ENCODE measurements around the gene NDST1. TPM values are rescaled to one million over a fixed set of nuclear protein-coding genes. Genes with fewer than 3 reads are reported as not detected.

Gene NDST1
- total RNA-seq, 1 donor from 2014 or later, result 54.3 TPM

DNA sequence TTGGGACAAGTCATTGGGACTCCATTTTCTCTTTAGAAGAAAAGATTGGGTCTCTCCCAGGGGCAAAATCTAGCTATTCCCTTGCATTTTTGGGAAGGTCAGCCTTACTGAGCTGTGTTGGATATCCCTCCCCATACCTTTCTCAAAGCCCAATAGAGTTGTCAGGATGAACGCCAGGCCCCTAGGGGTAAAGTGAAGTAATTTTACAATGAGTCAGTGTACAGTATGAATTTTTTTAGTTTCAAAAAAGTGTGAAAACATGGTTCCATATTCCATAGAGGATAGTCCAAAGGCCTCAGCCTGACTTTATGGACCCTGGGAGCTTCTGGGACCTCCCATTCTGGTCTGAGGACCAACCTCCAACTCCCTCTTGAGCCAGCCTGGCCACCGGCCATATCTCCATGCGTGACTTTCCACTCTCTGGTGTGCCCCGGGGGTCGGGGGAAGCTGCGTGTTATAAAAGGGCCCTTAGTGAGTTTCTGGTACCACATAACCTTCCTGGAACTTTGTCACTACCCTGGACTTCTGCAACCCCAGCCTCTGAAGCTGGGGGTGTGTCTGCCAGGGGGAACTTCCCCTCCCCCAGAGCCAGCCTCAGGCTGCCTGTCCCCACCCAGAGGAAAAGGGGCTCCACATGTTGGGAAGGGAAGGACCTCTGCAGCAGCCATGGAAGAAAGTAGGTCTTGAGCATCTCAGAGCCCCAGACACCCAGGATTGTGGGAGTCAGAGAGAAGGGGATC, 80.1 kb downstream of the NDST1 start:
- no peak for DNase-seq (ENCODE audit: low spot score)

DNA sequence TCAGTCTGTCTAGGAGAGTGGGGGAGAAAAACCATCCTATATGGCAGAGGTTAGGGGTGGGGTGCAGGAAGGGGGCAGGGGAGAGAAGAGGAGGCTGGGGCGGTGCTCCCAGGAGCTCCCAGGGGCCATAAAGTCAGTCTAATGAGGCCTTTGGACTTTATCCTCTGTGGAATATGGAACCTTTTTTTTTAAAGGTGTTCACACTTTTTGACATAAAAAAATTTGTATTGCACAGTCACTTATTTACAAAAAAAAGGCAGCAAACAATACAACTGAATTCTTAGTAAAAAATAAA, 80.6 kb downstream of the NDST1 start:
- no peak for DNase-seq (ENCODE audit: low spot score)

- DNase-seq (ENCODE audit: low spot score), result peak; percentile 81
Observed at GRCh38 chr5:150589862-150590601, 82.1 kb downstream of the NDST1 start.

DNA sequence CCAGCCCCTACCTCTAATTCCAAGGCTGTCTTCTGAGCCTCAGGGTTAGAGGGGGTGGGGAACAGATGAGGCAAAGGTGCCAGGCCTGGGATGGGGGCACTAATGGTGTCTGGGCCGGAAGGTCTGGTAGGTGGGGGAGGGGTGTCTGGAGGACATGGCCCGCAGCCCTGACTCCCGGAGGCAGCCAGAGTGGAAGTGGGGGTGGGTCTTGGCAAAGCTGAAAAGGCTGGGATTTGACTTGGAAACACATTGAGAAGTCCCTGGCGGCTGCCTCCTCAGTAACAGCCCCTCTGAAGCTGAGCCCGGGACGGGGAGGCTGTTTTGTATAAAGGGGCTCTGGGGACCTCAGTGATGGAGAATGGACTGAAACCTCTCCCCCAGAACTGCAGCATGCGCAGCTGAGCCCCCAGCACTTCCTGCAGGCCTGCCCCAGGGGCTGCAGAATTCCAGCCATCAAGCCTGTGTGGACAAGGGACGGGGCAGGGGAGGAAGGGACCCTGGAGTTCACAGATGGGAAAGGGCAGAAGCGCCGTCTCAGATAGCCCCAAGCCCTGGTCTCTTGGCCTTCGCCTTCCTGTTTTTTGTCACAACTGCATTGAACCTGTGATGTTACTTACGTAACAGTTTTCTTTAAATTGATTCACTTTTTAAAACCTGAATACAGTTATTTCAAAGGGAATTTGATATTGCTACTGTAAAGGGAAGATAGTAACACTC, 83.2 kb downstream of the NDST1 start:
- no peak for DNase-seq (ENCODE audit: low spot score)

DNA sequence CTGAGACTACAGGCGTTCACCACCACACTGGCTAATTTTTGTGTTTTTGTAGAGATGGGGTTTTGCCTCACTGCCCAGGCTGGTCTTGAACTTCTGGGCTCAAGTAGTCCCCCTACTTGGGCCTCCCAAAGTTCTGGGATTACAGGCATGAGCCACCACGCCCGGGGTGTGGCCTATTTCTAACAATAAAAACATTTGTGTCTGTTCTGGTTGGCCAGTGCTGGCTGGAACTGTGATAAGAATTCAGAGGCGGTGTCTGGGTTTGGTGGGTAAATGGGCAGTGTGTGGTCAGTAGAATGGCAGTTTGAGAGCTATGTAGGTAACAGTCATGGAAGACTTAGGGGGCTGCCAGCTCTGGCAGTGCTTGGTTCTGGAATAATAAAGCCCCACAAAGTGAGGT, 85.7 kb downstream of the NDST1 start:
- no peak for DNase-seq (ENCODE audit: low spot score)

GRCh38 chr5:150593996-150594395, 86.1 kb downstream of the NDST1 start:
- no peak for DNase-seq (ENCODE audit: low spot score)

DNA sequence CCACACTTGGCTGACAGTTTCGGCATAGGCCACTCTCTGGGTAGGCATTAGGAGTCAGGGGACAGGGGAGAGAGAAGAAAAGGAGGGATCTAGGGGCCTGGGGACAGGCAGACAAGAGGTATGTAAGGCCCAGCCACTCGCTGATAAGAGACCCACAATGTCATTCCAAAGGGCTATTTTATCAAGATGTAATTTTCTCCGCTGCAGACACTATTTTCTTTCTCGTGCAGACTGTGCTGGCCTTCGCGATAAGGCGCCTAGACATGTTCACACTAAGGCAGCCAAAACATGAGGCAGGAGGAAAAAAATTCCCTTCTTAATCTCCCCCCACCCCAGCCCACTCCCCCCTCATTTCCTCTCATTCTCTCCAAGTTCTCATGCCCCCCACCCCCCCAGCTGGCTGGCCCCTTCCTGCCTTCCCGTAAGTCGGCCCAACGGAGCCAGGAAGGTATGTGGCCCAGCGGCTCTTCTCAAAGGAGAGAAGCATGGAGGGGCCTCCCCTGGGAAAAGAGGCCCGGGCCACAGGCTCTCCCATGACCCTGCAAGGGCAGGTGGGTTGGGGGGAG, 87.6 kb downstream of the NDST1 start:
- DNase-seq (ENCODE audit: low spot score), result no peak

DNA sequence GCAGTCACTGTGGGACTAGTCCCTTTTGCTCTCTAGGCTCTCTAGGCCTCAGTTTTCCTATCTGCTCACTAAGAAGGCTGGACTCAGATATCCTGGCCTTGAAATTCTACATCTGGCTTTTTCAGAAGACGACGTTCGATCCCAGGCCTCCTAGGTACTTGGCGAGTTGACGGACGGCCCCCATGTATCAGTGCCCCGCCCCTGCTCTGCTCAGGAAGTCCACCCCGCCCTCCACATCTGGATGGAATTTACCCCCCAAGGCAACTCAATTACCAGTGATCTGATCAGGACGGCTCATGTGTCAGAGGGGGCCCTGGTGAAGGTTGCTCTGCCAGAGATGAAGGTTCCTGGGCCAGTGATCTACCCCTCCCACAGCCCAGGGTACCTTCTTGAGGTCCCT, 88.4 kb downstream of the NDST1 start:
- DNase-seq (ENCODE audit: low spot score), result no peak

GRCh38 chr5:150596826-150597225, 88.9 kb downstream of the NDST1 start:
- no peak for DNase-seq (ENCODE audit: low spot score)

DNA sequence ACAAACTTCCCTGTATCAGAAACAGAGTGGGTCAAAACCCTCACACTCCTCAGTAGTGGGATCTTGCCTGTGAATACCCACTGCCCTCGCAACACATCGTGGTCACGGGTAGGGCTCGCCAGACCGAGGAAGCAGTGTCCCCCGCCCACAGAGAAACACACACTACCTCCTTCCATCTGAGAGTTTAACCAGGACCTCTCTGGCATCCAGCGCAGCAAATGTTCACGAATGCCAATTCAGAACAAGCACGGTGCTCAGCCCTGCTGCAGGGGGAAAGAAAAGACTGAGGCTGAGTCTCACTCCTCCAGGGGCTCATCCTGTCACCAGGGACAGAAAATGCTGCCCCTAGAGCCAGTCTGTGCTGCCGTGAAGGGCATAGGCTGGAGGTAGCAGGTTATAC, 90.1 kb downstream of the NDST1 start:
- DNase-seq (ENCODE audit: low spot score), result no peak

GRCh38 chr5:150598821-150599273, 90.9 kb downstream of the NDST1 start:
- peak; percentile 74 for DNase-seq (ENCODE audit: low spot score)

DNA sequence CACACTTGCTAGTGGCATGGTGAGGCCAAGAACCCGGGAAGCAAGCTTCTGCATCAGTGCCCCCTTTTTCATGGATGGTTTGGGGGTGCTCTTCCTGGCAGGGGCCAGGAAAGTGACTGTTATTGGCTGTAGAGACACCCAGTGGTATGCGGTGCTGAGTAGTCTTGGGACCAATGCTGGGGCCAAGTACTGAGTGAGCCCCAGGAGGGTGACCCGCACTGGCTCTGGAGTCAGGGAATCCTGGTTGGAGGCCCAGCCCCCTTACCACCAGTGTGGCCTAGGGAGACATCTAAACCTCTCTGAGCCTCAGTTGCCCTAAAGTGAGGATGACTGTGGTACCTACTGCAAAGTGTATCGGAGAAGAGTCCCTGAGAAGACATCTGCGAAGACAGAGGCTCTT, 91.3 kb downstream of the NDST1 start:
- no peak for DNase-seq (ENCODE audit: low spot score)

DNA sequence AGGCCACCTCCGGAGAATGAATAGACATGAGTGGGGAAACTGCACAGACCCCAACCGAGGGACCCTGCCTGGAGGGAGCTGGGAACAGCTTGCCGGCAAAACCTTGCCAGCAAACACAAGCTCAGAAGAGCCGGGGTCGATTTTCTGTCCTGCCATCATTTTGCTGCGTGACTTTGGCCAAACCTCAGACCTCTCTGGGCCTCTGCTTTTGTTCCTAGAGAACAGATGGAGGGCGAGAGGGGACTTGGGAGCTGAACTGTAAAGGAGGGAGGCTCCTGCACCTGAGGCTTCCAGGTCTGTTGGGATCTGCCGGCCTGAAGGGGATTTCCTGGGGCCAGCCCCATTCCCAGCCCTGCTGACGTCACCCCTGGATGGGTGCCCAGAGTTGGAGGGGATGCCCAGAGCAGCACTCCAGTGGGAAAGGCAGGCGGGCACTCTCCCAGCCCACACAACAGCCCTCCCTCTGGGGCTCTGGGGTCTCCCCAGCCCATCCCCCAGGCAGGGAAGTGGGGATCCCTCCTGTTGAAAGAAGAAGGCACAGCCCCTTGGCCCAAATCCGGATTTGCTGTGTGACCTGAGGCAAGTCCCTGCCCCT, 92.1 kb downstream of the NDST1 start:
- DNase-seq (ENCODE audit: low spot score), result peak; percentile 86

- no peak for DNase-seq (ENCODE audit: low spot score)
Observed at GRCh38 chr5:150600616-150601490, 92.9 kb downstream of the NDST1 start.

DNA sequence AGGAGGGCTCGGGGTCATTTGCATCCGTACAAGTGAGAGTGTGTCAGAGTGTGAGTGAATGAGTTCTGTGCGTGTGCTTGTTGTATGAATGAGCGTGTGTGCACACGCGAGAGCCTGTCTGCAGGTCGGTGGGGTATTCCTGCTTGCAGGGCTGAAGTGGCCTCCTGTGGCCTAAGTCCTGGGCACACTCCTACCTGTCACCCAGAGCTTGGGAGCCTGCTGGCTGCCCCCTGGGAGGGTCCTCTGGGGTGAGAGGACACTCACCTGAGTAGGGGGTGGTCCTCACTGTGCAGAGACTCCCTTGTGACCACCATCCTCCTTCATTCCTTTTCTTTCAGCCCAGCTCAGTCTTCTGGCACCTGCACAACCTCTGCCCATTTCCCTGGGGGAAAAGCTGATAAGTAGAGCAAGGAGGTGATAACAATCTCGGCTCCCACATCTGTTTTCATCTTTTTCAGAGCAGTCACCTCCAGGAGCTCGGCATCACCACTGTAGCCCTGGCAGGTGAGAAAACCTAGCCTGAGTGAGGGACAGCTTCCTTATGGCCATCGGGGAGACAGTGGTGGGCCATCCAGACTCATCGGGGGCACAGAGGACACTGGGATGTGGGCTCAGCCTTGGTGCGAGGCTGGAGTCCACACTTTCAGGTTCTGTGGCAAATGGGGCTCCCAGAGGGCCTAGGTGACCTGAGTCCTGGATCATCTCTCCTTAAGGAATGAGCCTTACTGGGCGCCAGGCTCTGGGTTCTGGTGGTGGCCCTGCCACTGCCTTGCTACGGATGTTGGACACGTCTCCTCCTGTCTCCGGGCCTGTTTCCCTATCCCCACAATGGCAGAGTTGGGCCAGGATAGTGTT, 93.8 kb downstream of the NDST1 start:
- no peak for DNase-seq (ENCODE audit: low spot score)

DNA sequence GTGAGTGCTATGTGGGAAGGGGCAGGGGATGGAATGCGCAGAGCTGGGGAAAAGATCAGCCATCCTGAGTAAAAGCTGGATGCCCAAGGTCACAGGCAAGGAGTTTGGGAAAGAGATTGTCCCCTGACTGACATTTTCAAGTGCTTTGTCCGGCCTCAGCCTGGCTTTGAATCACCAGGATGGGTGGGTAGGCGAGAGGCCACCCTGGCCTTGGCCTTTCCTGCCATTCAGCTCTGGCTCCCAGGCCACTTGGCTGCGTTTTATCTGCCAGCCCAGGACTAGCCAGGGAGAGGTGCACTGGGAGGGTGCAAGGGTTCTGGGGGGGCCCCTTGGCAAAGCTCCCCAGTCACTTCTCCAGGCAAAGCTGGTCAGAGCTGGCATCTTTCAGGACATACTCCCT, 95.1 kb downstream of the NDST1 start:
- DNase-seq (ENCODE audit: low spot score), result no peak

DNA sequence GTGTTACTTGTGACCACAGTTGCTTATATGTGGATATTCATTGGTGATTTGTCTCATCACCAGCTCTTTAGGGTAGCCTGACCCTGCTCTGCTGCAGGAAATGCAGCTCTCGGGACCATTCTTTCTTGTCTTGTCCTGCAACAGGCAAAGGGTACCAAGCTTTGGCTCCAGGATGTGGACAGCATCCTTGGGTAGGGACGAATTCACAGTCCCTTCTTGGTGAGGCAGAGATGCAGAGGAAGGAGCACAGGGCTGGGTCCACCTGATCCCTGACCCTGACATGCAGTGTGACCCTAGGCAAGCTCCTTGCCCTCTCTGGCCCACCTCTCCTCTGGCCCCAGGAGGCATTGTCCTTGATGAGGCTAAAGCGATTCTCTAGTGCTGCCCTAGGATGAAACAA, 95.6 kb downstream of the NDST1 start:
- no peak for DNase-seq (ENCODE audit: low spot score)

GRCh38 chr5:150604010-150604409, 96.1 kb downstream of the NDST1 start:
- no peak for DNase-seq (ENCODE audit: low spot score)

DNA sequence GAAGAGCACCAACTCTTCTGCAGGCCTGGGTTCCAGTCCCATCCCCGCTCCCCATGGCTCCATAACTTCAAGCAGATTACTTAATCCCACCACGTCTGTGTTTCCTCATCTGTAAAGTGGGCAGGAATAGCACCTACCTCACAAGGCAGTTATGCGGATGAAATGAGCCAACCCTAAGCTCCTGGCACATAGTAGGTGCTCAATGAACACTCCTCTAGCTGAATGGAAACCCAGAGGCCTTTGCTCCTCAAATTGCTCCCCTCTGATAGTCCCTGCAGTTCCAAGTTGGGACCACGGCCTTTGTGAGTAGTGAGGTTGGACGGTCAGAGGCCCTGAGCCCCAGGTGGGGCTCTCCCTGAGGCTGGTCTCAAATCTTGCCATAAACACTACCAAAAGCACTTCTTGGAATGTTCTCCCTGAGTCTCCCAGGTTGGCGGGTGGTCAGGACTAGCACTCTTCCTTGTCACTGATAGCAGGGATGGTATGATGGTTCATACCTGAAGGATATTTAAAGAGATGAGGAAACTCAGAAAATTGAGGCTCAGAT, 97.0 kb downstream of the NDST1 start:
- DNase-seq (ENCODE audit: low spot score), result no peak

- no peak for DNase-seq (ENCODE audit: low spot score)
Observed at GRCh38 chr5:150605546-150605945, 97.6 kb downstream of the NDST1 start.
